HG03139 (cell line): ENCODE data around the gene MKLN1.
"Not testable (repeated sequence)": the region's sequence is repeated elsewhere in the genome, so short reads cannot be mapped to it uniquely, and the experiment has no call there.

Experiments used
- ATAC-seq: cut with Tn5 transposase; IDR thresholded peaks from one replicate; pipeline ENCODE4 v1.9.1; 2021; ENCODE audit not compliant: unreplicated experiment

The MKLN1 gene

GRCh38 chr7:131388126-131388525 is 60.5 kb downstream of the MKLN1 start:
- no peak for ATAC-seq

- ATAC-seq = no peak
Observed at GRCh38 chr7:131390275-131390674, 62.6 kb downstream of the MKLN1 start.

DNA sequence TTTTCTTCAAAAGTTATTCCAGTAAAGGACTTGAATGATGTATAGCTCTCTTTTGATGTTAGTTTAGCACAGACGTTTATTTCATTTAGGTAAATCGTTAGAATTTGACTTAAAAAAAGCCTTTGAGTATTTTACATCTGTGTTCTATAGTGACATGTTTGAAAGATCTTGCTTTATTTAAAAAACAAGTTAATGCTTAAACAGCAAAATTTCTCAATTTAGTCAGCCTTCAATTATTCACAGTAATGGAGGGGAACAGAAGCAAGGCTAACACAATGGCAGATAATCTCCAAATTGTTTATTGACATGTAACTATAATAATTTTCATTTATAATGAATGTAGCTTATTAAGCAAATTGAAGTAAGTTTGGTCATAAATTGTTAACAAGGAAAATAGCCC is 63.5 kb downstream of the MKLN1 start:
- ATAC-seq = no peak

GRCh38 chr7:131400681-131401176 is 73.1 kb downstream of the MKLN1 start:
- ATAC-seq = no peak

GRCh38 chr7:131401194-131401593 is 73.5 kb downstream of the MKLN1 start:
- no peak for ATAC-seq

DNA sequence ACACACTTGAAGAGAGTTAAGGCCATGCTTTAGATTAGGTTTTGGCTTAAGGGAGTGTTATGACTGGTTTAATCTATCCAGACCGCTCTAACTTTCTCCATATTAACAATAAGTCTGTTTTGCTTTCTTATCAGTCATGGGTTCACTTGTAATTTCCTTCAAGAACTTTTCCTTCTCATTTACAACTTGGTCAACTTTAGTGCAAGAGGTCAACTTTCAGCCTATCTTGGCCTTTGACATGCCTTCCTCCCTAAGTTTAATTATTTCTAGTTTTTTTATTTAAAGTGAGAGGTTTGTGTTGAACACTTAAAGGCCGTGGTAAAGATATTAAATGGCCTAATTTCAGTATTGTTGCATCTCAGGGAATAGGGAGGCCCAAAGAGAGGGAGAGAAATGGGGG is 75.6 kb downstream of the MKLN1 start:
- no peak for ATAC-seq

- no peak for ATAC-seq
Observed at GRCh38 chr7:131404226-131404911, 76.7 kb downstream of the MKLN1 start.

- ATAC-seq = no peak
Observed at GRCh38 chr7:131409129-131409766, 81.6 kb downstream of the MKLN1 start.

GRCh38 chr7:131412031-131412430 is 84.4 kb downstream of the MKLN1 start:
- ATAC-seq = no peak

DNA sequence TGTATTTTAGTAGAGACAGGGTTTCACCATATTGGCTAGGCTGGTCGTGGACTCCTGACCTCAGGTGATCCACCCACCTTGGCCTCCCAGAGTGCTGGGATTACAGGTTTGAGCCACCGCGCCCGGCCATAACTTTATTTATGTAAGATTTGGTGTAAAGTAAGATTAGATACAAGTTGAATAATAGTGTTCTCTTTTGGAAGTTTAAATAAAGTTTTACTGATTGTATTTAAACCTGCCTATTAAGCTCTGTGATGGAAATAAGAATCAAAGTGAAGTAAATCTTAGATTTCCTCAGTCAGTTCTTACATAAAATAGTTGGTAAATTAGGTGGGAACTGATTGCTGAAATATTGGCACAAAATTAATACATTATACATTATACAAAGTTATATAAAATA is 86.0 kb downstream of the MKLN1 start:
- ATAC-seq = no peak

- no peak for ATAC-seq
Observed at GRCh38 chr7:131424219-131424822, 96.6 kb downstream of the MKLN1 start.

DNA sequence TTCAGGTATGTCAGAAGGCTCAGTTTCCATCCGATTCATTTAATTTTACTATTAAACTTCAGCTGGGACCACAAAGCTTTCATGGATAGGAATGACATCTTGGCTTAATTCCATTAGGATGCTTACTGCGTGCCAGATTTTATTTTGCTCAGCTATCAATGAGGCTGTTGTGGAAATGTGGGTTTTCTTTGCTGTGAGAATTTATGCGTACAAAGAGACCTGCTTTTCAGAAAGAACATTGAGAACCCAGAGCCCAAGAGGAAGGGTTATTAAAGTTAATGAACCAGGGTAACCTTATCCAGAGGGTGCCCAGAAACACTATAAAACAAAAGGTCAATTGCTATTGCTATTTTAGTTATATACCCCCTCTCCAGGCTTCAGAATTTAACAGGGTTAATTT is 98.3 kb downstream of the MKLN1 start:
- no peak for ATAC-seq

GRCh38 chr7:131430826-131431225 is 103.2 kb downstream of the MKLN1 start:
- ATAC-seq = not testable (repeated sequence)

GRCh38 chr7:131431289-131431688 is 103.6 kb downstream of the MKLN1 start:
- ATAC-seq = no peak

DNA sequence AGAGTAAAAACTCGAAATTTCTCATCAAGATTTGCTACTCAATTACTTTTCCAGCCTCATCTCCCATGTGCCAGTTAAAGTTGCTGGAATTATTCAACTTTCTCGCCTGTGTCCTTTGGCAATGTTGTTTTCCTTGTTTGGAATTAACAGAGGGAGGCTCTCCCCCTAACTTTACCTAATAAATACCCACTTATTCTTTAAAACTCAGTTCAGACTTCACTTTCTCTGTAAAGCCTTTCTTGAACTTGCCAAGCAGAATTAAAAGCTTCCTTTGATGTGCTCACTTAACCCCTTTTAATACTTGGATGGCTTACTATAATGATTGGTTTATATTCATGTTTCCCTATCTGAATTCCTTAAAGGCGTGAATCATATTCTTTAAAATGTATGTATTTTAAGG is 104.1 kb downstream of the MKLN1 start:
- ATAC-seq = no peak

DNA sequence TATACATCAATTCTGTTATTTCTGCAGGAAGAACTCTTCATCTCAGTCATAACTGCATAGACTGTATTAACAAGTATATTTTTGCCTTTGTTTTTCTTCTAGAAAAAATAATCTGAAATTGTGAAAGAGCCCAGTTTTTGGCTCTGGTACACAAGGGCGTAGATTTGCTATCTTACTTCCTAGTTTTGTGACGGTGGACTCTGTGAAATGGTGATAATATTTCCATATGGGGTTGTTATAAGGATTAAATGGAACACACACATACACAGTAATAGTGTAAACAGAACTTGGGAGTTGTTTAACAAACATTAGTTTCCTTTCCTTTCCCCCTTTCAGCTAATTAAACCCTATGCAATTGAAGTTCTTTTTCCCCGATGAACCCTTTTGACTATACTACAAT is 108.7 kb downstream of the MKLN1 start:
- ATAC-seq = no peak

GRCh38 chr7:131438969-131439368 is 111.3 kb downstream of the MKLN1 start:
- ATAC-seq = no peak

DNA sequence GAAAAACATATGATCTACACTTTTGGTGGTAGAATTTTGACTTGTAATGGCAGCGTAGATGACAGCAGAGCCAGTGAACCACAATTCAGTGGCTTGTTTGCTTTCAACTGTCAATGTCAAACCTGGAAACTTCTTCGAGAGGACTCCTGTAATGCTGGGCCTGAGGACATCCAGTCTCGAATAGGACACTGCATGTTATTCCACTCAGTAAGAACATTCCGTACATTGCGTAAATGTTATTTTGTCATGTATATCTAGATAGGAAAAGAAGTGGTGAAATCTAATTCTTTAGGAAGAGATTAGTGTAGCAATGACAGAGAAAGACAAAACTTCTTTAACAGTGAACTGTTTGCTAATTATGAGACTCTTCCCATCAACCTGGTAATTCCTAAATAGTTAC is 115.8 kb downstream of the MKLN1 start:
- no peak for ATAC-seq

- ATAC-seq = no peak
Observed at GRCh38 chr7:131444683-131445082, 117.0 kb downstream of the MKLN1 start.

- no peak for ATAC-seq
Observed at GRCh38 chr7:131449373-131449902, 121.8 kb downstream of the MKLN1 start.

DNA sequence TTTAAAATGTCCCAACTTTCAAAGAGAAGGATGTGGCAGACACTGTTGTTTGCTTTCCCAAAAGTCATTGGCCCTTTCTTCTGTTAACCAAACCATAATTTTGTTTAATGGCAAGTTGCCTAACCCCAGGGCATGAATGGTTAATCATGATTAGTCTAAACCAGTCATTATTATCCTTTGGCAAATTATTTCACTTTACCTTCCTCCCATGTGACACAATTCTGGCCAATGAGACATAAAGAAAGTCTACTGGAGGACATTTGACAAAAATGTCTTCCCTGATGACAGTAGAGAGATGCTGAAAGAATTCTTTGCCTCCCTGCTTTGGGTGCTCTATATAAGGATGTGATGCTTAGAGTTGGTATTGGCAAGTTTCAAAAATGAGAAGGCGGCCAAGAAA is 126.8 kb downstream of the MKLN1 start:
- no peak for ATAC-seq

- no peak for ATAC-seq
Observed at GRCh38 chr7:131455001-131455400, 127.3 kb downstream of the MKLN1 start.
